Esophagus squamous epithelium (tissue), 5 donors: ENCODE results near the gene EVI5. TPM values are rescaled to one million over a fixed set of nuclear protein-coding genes. Genes with fewer than 3 reads are reported as not detected.

Experiments used
- DNase-seq: peaks from one replicate; lab custom pipeline; 2025; lab: John Stamatoyannopoulos, UW
- H3K27ac ChIP-seq, 4 donors: fragments of 200-600 bp; sonication (generic); one replicate each; pipeline ENCODE4 v1.5.1; 2016 to 2019; ENCODE audit warnings: mild to moderate bottlenecking in 1 of 4
- H3K27me3 ChIP-seq, 4 donors: fragments of 200-600 bp; sonication (generic); 1 replicate in 3 of 4; 2 replicates in 1 of 4; pipeline versions ENCODE4 v1.5.1 to v1.6.0; 2017 to 2021; ENCODE audit warnings: antibody characterized with exemption in 1 of 4
- H3K36me3 ChIP-seq, 3 donors: fragments of 200-600 bp; sonication (generic); one replicate each; pipeline ENCODE4 v1.5.1; 2016 to 2019
- H3K4me1 ChIP-seq, 3 donors: fragments of 200-600 bp; sonication (generic); one replicate each; pipeline ENCODE4 v1.5.1; 2017 to 2019
- H3K4me3 ChIP-seq, 4 donors: fragments of 200-600 bp; sonication (generic); 1 replicate in 3 of 4; 2 replicates in 1 of 4; pipeline ENCODE4 v1.5.1; 2016 to 2019; ENCODE audit warnings: mild to moderate bottlenecking in 2 of 4, moderate library complexity in 1 of 4
- H3K9me3 ChIP-seq, 3 donors: fragments of 200-600 bp; sonication (generic); one replicate each; pipeline ENCODE4 v1.5.1; 2016 to 2019
- POLR2A ChIP-seq, 4 donors: fragments of 450-650 bp; IDR thresholded peaks; one replicate each; pipeline ENCODE4 v1.6.1; 2017; ENCODE audit warnings: antibody characterized with exemption in 4 of 4, mild to moderate bottlenecking in 4 of 4, moderate library complexity in 3 of 4
- WGBS, 2 donors: methylation state at CpG; one replicate each; pipeline ENCODE4 v1.1.5; 2018; 5-methylcytosine and 5-hydroxymethylcytosine counted together
- intact Hi-C: fragments of 100-400 bp; cut with DNase I; formaldehyde crosslinking; loops from one replicate; pipeline ENCODE4 v1.15.0; 2022
- total RNA-seq, 4 donors: library from RNA; depleted of rRNA; stranded (reverse); fragments of >200 nt; gene quantifications; one replicate each; pipeline ENCODE4 v1.1.0, GENCODE V29; 2016
- TF ChIP-seq, protein P1 (sequence below), 6 experiments: fragments of 450-650 bp in 4 of 6; fragments of 200-600 bp in 2 of 6; sonication (generic) in 2 of 6; IDR thresholded peaks; one replicate each; pipeline ENCODE4 v1.5.1; 2016 to 2019; ENCODE audit warnings: antibody characterized with exemption in 6 of 6, mild to moderate bottlenecking in 4 of 6, moderate library complexity in 4 of 6
- donor health status: DM: yes; HTN: yes; CAD: no.

Gene EVI5
- total RNA-seq, 4 donors from 2014 or later, result 5.1 to 23.7 (median 9.0) TPM

DNA sequence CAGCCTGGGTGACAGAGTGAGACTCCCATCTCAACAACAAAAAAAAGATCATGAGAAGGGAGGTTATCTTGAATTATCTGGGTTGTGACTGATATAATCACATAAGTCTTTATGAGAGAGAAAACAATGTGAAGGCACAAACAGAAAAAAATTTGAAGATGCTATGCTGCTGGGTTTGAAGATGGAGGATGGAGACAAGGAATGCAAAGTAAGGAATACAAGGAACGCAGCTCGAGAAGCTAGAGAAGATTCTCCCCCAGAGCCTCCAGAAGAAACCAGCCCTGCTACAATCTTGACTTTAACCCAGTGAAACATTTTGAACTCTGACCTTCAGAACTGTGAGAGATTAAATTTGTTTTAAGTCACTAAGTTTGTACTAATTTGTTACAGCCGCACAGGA is 15.1 kb downstream of the EVI5 start:
- 91 to 94% methylated on average over 3 of the region's 3 CpGs for WGBS, 2 donors
- Histone ChIP-seq H3K4me3 (no peak overlapping the region), H3K36me3 (no peaks in the 10 kb centered on the region), H3K9me3 (no peaks in the 10 kb centered on the region), H3K4me1 (no peaks in the 10 kb centered on the region), H3K27me3 (no peaks in the 10 kb centered on the region), H3K27ac (no peak overlapping the region)
- no peak for DNase-seq
- TF ChIP-seq POLR2A (IDR thresholded peaks at IDR 0.05), result no peak
- TF ChIP-seq, protein P1, sequence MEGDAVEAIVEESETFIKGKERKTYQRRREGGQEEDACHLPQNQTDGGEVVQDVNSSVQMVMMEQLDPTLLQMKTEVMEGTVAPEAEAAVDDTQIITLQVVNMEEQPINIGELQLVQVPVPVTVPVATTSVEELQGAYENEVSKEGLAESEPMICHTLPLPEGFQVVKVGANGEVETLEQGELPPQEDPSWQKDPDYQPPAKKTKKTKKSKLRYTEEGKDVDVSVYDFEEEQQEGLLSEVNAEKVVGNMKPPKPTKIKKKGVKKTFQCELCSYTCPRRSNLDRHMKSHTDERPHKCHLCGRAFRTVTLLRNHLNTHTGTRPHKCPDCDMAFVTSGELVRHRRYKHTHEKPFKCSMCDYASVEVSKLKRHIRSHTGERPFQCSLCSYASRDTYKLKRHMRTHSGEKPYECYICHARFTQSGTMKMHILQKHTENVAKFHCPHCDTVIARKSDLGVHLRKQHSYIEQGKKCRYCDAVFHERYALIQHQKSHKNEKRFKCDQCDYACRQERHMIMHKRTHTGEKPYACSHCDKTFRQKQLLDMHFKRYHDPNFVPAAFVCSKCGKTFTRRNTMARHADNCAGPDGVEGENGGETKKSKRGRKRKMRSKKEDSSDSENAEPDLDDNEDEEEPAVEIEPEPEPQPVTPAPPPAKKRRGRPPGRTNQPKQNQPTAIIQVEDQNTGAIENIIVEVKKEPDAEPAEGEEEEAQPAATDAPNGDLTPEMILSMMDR (IDR thresholded peaks at IDR 0.05), result no peak
- intact Hi-C loops, result no loop called here

- H3K27ac ChIP-seq, result no peak overlapping the region
- H3K4me1 ChIP-seq, result no peaks in the 10 kb centered on the region
- no peaks in the 10 kb centered on the region for H3K9me3 ChIP-seq
- no peak for TF ChIP-seq POLR2A (IDR thresholded peaks at IDR 0.05)
- TF ChIP-seq, protein P1 (IDR thresholded peaks at IDR 0.05), result no peak
- intact Hi-C loops, result no loop called here
- H3K36me3 ChIP-seq, result no peaks in the 10 kb centered on the region
- H3K4me3 ChIP-seq, result no peak overlapping the region
- DNase-seq, result no peak
- no peaks in the 10 kb centered on the region for H3K27me3 ChIP-seq
Measured at GRCh38 chr1:92768915-92769314, 16.0 kb downstream of the EVI5 start.

DNA sequence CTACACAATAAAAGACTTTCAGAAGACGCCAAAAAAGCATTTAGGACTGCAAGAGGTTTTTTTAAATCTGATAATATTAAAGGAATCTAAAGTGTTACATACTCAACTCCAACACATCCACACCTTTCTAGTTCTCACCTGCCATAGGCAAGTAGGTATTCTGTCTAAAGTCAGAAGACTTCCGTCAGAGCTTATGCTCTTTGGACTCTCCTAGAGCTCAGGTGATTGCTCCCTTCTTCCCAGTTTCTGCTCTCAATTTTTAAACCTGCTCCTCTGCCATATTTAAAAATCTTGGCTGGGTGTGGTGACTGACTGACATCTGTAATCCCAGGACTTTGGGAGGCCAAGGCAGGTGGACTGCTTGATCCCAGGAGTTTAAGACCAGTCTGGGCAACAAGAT is 16.6 kb downstream of the EVI5 start:
- Histone ChIP-seq H3K27ac (no peak overlapping the region), H3K36me3 (no peaks in the 10 kb centered on the region), H3K27me3 (no peaks in the 10 kb centered on the region), H3K4me1 (no peaks in the 10 kb centered on the region), H3K9me3 (no peaks in the 10 kb centered on the region), H3K4me3 (no peak overlapping the region)
- no peak for DNase-seq
- no peak for TF ChIP-seq POLR2A (IDR thresholded peaks at IDR 0.05)
- TF ChIP-seq, protein P1 (IDR thresholded peaks at IDR 0.05), result no peak
- 86 to 89% methylated on average over 2 of the region's 2 CpGs for WGBS, 2 donors
- intact Hi-C loops, result no loop called here

GRCh38 chr1:92764116-92764515 is 20.8 kb downstream of the EVI5 start:
- intact Hi-C loops, result no loop called here
- no peaks in the 10 kb centered on the region for H3K4me1 ChIP-seq
- WGBS, 2 donors, result 76 to 80% methylated on average over 3 of the region's 3 CpGs
- no peak overlapping the region for H3K27ac ChIP-seq
- H3K36me3 ChIP-seq, result no peaks in the 10 kb centered on the region
- no peaks in the 10 kb centered on the region for H3K9me3 ChIP-seq
- H3K27me3 ChIP-seq, result no peaks in the 10 kb centered on the region
- H3K4me3 ChIP-seq, result no peak overlapping the region
- no peak for DNase-seq
- TF ChIP-seq POLR2A (IDR thresholded peaks at IDR 0.05), result no peak
- TF ChIP-seq, protein P1 (IDR thresholded peaks at IDR 0.05), result no peak

DNA sequence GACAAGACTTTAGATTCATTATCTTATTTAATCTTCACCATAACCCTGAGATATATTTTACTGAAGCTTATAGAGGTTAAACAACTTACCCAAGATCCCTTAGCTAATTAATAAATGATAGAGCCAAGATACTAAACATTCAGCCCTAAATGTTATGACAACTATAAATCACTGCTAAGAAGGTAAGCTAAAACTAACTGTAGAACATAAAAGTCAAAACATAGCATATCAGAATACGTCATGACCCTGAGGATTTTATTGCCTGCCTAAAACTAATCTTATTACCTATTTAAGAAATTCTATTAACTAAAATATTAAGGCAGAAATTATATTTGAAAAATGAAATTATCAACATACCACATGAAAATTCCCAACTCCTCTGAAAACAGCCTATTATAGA is 22.6 kb downstream of the EVI5 start:
- WGBS, 2 donors, result 66 to 76% methylated on average over 1 of the region's 1 CpG
- intact Hi-C loops, result no loop called here
- Histone ChIP-seq H3K36me3 (no peaks in the 10 kb centered on the region), H3K4me3 (no peak overlapping the region), H3K27me3 (no peaks in the 10 kb centered on the region), H3K9me3 (no peaks in the 10 kb centered on the region), H3K27ac (no peak overlapping the region), H3K4me1 (no peaks in the 10 kb centered on the region)
- no peak for TF ChIP-seq POLR2A (IDR thresholded peaks at IDR 0.05)
- TF ChIP-seq, protein P1 (IDR thresholded peaks at IDR 0.05), result no peak
- DNase-seq, result no peak
